Keratinocyte (primary cell): ENCODE results near the gene DCTPP1. TPM values are rescaled to one million over a fixed set of nuclear protein-coding genes. Genes with fewer than 3 reads are reported as not detected.

Experiments
- DNase-seq: peaks from one replicate; pipeline ENCODE4 v3.0.0-alpha.2; 2011; ENCODE audit warnings: low read depth, missing footprints, low spot score
- FAIRE-seq: peaks from 2 replicates; lab custom pipeline; 2011; peaks lifted over from hg19 to GRCh38; lab: Jason Lieb, UNC
- H2AFZ ChIP-seq: 2 replicates; pipeline ENCODE4 v1.6.0; 2012; ENCODE audit warnings: low read length, control low read depth, inconsistent platforms; ENCODE audit not compliant: control insufficient read depth
- H3K27ac ChIP-seq: 2 replicates; pipeline ENCODE4 v1.5.1; 2011; ENCODE audit warnings: low read length; ENCODE audit not compliant: control insufficient read depth, insufficient read depth
- H3K27me3 ChIP-seq: 3 replicates; pipeline ENCODE4 v1.6.0; 2011; ENCODE audit warnings: low read length; ENCODE audit not compliant: control insufficient read depth, insufficient read depth; ENCODE audit errors: extremely low read depth
- H3K36me3 ChIP-seq, 2 experiments: 2 replicates in 1 of 2; 3 replicates in 1 of 2; pipeline ENCODE4 v1.5.1; 2011; ENCODE audit warnings: low read length in 2 of 2, mild to moderate bottlenecking in 1 of 2; ENCODE audit not compliant: control insufficient read depth in 2 of 2, insufficient read depth in 2 of 2; ENCODE audit errors: extremely low read depth in 1 of 2
- H3K4me1 ChIP-seq: 3 replicates; pipeline ENCODE4 v1.5.1; 2011; ENCODE audit warnings: low read length; ENCODE audit not compliant: control insufficient read depth, insufficient read depth; ENCODE audit errors: extremely low read depth
- H3K4me2 ChIP-seq: 3 replicates; pipeline ENCODE4 v1.6.0; 2011; ENCODE audit warnings: low read depth, low read length; ENCODE audit not compliant: control insufficient read depth, insufficient read depth; ENCODE audit errors: extremely low read depth
- H3K4me3 ChIP-seq, 3 experiments: fragments of 200-600 bp in 1 of 3; sonication (generic) in 1 of 3; 2 replicates in 2 of 3; 3 replicates in 1 of 3; pipeline ENCODE4 v1.5.1; 2011 to 2016; ENCODE audit warnings: low read length in 3 of 3, mild to moderate bottlenecking in 3 of 3, control low read depth in 2 of 3, inconsistent platforms in 1 of 3, low read depth in 1 of 3, mixed read lengths in 1 of 3, mixed run types in 1 of 3, moderate library complexity in 1 of 3; ENCODE audit not compliant: control insufficient read depth in 2 of 3, insufficient read depth in 2 of 3; ENCODE audit errors: extremely low read depth in 1 of 3
- H3K79me2 ChIP-seq: 2 replicates; pipeline ENCODE4 v1.6.0; 2012; ENCODE audit warnings: low read length; ENCODE audit not compliant: control insufficient read depth, insufficient read depth
- H3K9ac ChIP-seq: 3 replicates; pipeline ENCODE4 v1.6.0; 2011; ENCODE audit warnings: low read length; ENCODE audit not compliant: control insufficient read depth, insufficient read depth; ENCODE audit errors: extremely low read depth
- H3K9me1 ChIP-seq: 3 replicates; pipeline ENCODE4 v1.6.0; 2011; ENCODE audit warnings: low read length; ENCODE audit not compliant: control insufficient read depth, insufficient read depth; ENCODE audit errors: extremely low read depth
- H3K9me3 ChIP-seq: 2 replicates; pipeline ENCODE4 v1.5.1; 2012; ENCODE audit warnings: low read depth, low read length; ENCODE audit not compliant: control insufficient read depth
- H4K20me1 ChIP-seq: 3 replicates; pipeline ENCODE4 v1.6.0; 2011; ENCODE audit warnings: low read length; ENCODE audit not compliant: control insufficient read depth, insufficient read depth; ENCODE audit errors: extremely low read depth
- EZH2 ChIP-seq: IDR thresholded peaks from one replicate; pipeline ENCODE4 v1.6.1; 2012; ENCODE audit warnings: inconsistent platforms, mild to moderate bottlenecking, low read length, moderate library complexity
- dilution Hi-C: fragments of 300-500 bp; cut with MboI; formaldehyde crosslinking; loops from one replicate; pipeline ENCODE4 v1.7.0; 2020; ENCODE audit warnings: low sequenced_read_pairs; ENCODE audit not compliant: extremely low pct_ligation_motif_present
- polyA plus RNA-seq, 5 experiments: library from polyadenylated mRNA; depleted of rRNA in 3 of 5; stranded (reverse) in 3 of 5; stranded (forward) in 1 of 5; unstranded in 1 of 5; fragments of >200 nt; gene quantifications; 1 replicate in 1 of 5; 2 replicates in 3 of 5; 3 replicates in 1 of 5; pipeline versions ENCODE4 v1.2.1 to v1.2.3, GENCODE V29; 2011 to 2012; ENCODE audit warnings: missing spikeins in 2 of 5, low read depth in 1 of 5, low replicate concordance in 1 of 5
- TF ChIP-seq, protein P1 (sequence below), 3 experiments: IDR thresholded peaks in 1 of 3; conservative IDR thresholded peaks in 1 of 3; optimal IDR thresholded peaks in 1 of 3; 2 replicates in 2 of 3; 3 replicates in 1 of 3; pipeline versions ENCODE3 to v1.5.1; 2011; ENCODE audit warnings: low read length in 3 of 3, mild to moderate bottlenecking in 3 of 3, moderate library complexity in 2 of 3, control low read depth in 1 of 3, inconsistent platforms in 1 of 3; ENCODE audit not compliant: insufficient read depth in 2 of 3; ENCODE audit errors: extremely low read depth in 1 of 3

The DCTPP1 gene
- polyA plus RNA-seq, 1 donor (not counting 4 experiments of a cell fraction or from before 2014, with no cell fraction given): 95.8 TPM

DNA sequence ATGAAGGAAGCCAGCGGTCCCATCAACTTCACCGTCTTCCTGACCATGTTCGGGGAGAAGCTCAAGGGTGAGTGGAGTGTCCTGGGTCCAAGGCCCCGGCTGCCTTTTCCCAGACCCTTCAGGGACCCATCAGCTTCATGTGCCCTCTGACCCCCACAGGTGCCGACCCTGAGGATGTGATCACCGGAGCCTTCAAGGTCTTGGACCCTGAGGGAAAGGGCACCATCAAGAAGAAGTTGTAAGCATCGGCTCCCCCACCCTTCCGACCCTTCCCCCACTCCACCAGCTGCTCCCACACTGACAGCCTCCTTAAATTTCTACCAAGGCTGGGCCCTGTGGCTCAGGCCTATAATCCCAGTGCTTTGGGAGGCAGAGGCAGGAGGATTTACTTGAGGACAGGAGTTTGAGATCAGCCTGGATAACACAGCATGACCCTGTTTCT is 53.3 kb downstream of the DCTPP1 start:
- Histone ChIP-seq H3K27ac (no peak overlapping the region), H3K4me1 (peaks cover 9% of the 10 kb centered on the region), H3K79me2 (no peaks in the 10 kb centered on the region), H3K27me3 (no peaks in the 10 kb centered on the region), H2AFZ (no peak overlapping the region), H3K4me2 (no peak overlapping the region), H3K9ac (no peak overlapping the region), H4K20me1 (no peaks in the 10 kb centered on the region), H3K9me3 (no peaks in the 10 kb centered on the region), H3K36me3 (peaks cover 0 to 2% of the 10 kb centered on the region in 2 experiments), H3K4me3 (no peak overlapping the region), H3K9me1 (no peaks in the 10 kb centered on the region)
- FAIRE-seq (no peak), DNase-seq (no peak)
- dilution Hi-C loops: no loop called here
- no peak for TF ChIP-seq EZH2
- TF ChIP-seq, protein P1, sequence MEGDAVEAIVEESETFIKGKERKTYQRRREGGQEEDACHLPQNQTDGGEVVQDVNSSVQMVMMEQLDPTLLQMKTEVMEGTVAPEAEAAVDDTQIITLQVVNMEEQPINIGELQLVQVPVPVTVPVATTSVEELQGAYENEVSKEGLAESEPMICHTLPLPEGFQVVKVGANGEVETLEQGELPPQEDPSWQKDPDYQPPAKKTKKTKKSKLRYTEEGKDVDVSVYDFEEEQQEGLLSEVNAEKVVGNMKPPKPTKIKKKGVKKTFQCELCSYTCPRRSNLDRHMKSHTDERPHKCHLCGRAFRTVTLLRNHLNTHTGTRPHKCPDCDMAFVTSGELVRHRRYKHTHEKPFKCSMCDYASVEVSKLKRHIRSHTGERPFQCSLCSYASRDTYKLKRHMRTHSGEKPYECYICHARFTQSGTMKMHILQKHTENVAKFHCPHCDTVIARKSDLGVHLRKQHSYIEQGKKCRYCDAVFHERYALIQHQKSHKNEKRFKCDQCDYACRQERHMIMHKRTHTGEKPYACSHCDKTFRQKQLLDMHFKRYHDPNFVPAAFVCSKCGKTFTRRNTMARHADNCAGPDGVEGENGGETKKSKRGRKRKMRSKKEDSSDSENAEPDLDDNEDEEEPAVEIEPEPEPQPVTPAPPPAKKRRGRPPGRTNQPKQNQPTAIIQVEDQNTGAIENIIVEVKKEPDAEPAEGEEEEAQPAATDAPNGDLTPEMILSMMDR (optimal IDR thresholded peaks at IDR 0.05 in 1 of 3, IDR thresholded peaks at IDR 0.05 in 1 of 3, conservative IDR thresholded peaks at IDR 0.05 in 1 of 3; ENCODE audit: extremely low read depth in 1 of 3, insufficient read depth in 2 of 3, low read length in 3 of 3): no peak

DNA sequence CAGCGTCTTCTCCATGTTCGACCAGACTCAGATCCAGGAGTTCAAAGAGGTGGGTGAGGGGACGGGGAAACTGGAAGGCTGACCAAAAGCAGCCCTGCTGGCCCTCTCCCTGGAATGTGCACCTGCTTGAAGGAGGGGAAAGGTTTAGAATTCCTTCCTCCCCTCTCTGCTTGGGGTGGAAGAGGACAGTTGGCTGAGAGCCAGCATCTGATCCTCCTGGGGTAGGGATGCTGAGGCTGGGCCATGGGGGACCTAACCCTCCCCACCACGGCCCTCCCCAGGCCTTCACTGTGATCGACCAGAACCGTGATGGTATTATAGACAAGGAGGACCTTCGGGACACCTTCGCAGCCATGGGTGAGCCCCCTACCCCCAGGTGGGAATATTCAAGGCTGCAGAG is 54.0 kb downstream of the DCTPP1 start:
- H3K9me3 ChIP-seq: no peaks in the 10 kb centered on the region
- no peak overlapping the region for H2AFZ ChIP-seq
- H3K27me3 ChIP-seq: no peaks in the 10 kb centered on the region
- no peaks in the 10 kb centered on the region for H3K79me2 ChIP-seq
- FAIRE-seq (no peak), DNase-seq (no peak)
- dilution Hi-C loops: no loop called here
- no peaks in the 10 kb centered on the region for H4K20me1 ChIP-seq
- TF ChIP-seq EZH2: no peak
- TF ChIP-seq, protein P1 (optimal IDR thresholded peaks at IDR 0.05 in 1 of 3, IDR thresholded peaks at IDR 0.05 in 1 of 3, conservative IDR thresholded peaks at IDR 0.05 in 1 of 3; ENCODE audit: extremely low read depth in 1 of 3, insufficient read depth in 2 of 3, low read length in 3 of 3): no peak
- H3K27ac ChIP-seq: no peak overlapping the region
- H3K4me1 ChIP-seq: peaks cover 15% of the 10 kb centered on the region
- peaks cover 0 to 2% of the 10 kb centered on the region in 2 experiments for H3K36me3 ChIP-seq
- no peak overlapping the region for H3K4me2 ChIP-seq
- no peaks in the 10 kb centered on the region for H3K9me1 ChIP-seq
- no peak overlapping the region for H3K4me3 ChIP-seq
- no peak overlapping the region for H3K9ac ChIP-seq
